Measurements from ENCODE around the gene PICK1. TPM values are rescaled to one million over a fixed set of nuclear protein-coding genes. Genes with fewer than 3 reads are reported as not detected.

Gene PICK1
- total RNA-seq, 1 experiment from 2014 or later: 21.3 TPM

DNA sequence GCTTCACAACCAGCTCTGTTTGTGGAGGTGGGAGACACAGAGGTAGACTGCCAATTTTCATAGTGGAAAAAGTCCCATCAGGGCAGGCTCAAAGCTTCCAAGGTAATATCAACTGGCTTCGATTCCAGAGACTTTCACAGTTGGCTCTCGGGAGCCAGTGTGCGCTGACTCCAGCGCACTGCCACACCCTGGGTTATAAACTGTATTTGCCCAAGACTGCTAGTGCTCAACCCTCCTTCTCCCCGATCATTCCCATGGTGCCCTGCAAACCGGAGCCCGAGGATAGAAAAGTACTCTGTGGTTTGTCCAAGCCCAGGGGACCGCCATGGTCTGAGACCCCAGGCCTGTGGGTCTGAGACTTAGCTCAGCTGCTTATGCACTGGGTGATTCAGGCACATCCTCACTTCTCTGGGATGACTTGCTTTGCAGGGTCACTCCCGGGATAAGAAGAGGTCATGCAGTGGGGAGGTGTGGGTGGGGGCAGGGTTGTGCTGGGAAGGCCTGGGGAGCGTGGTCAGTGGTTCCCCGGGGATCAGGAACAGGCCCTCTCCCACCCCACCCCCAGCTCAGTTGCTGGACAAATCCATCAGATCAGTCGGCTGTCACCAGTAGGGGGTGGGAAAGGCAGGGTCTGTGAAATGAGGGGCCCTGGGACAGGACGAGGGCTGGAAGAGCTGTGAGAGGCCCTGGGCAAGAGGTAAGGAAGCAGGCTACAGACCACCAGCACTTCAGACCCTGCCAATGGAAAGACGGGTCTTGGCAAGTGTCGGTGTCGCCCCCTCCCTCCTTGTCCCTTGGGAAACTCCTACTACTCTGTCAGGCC lies 26.7 kb upstream of the PICK1 start:
- TF ChIP-seq, protein P1, sequence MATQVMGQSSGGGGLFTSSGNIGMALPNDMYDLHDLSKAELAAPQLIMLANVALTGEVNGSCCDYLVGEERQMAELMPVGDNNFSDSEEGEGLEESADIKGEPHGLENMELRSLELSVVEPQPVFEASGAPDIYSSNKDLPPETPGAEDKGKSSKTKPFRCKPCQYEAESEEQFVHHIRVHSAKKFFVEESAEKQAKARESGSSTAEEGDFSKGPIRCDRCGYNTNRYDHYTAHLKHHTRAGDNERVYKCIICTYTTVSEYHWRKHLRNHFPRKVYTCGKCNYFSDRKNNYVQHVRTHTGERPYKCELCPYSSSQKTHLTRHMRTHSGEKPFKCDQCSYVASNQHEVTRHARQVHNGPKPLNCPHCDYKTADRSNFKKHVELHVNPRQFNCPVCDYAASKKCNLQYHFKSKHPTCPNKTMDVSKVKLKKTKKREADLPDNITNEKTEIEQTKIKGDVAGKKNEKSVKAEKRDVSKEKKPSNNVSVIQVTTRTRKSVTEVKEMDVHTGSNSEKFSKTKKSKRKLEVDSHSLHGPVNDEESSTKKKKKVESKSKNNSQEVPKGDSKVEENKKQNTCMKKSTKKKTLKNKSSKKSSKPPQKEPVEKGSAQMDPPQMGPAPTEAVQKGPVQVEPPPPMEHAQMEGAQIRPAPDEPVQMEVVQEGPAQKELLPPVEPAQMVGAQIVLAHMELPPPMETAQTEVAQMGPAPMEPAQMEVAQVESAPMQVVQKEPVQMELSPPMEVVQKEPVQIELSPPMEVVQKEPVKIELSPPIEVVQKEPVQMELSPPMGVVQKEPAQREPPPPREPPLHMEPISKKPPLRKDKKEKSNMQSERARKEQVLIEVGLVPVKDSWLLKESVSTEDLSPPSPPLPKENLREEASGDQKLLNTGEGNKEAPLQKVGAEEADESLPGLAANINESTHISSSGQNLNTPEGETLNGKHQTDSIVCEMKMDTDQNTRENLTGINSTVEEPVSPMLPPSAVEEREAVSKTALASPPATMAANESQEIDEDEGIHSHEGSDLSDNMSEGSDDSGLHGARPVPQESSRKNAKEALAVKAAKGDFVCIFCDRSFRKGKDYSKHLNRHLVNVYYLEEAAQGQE (IDR thresholded peaks at IDR 0.05; ENCODE audit: insufficient read depth in 1 of 2, low read depth in 2 of 2, low read length in 1 of 2): no peak
- TF ChIP-seq, protein P2, sequence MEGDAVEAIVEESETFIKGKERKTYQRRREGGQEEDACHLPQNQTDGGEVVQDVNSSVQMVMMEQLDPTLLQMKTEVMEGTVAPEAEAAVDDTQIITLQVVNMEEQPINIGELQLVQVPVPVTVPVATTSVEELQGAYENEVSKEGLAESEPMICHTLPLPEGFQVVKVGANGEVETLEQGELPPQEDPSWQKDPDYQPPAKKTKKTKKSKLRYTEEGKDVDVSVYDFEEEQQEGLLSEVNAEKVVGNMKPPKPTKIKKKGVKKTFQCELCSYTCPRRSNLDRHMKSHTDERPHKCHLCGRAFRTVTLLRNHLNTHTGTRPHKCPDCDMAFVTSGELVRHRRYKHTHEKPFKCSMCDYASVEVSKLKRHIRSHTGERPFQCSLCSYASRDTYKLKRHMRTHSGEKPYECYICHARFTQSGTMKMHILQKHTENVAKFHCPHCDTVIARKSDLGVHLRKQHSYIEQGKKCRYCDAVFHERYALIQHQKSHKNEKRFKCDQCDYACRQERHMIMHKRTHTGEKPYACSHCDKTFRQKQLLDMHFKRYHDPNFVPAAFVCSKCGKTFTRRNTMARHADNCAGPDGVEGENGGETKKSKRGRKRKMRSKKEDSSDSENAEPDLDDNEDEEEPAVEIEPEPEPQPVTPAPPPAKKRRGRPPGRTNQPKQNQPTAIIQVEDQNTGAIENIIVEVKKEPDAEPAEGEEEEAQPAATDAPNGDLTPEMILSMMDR (IDR thresholded peaks at IDR 0.05): no peak
- no peak for TF ChIP-seq SIN3A (IDR thresholded peaks at IDR 0.05; ENCODE audit: borderline replicate concordance, insufficient read depth, low read depth, low read length)
- TF ChIP-seq POLR2AphosphoS5 (IDR thresholded peaks at IDR 0.05; ENCODE audit: low read depth, low read length): no peak
- TF ChIP-seq TCF7L2 (IDR thresholded peaks at IDR 0.05; ENCODE audit: low read depth, low read length): no peak
- ChIA-PET POLR2A (interaction anchor here (0.5 kb wide), 1 partner anchor 26 kb away, joined by 3 read pairs; no protein-coding TSS in a partner anchor), CTCF (no interaction called here)
- ATAC-seq (no peak), DNase-seq (ENCODE audit: low read depth, low spot score) (no peak)
- Histone ChIP-seq H3K9me3 (ENCODE audit: control insufficient read depth, insufficient read depth, low read depth, low read length) (no peaks in the 10 kb centered on the region), H3K27ac (ENCODE audit: low read length) (no peak overlapping the region), H3K4me1 (ENCODE audit: control insufficient read depth, insufficient read depth, low read length) (peaks cover 13% of the 10 kb centered on the region), H3K27me3 (ENCODE audit: control insufficient read depth, insufficient read depth, low read length) (no peaks in the 10 kb centered on the region), H3K36me3 (ENCODE audit: control insufficient read depth, insufficient read depth, low read length) (no peaks in the 10 kb centered on the region), H3K4me3 (ENCODE audit: low read depth in 2 of 2, low read length in 2 of 2) (no peak overlapping the region)
- BruUV-seq (replicated peaks): no TSS peak
- intact Hi-C loops (cut with micrococcal nuclease; ENCODE audit: unreplicated experiment): no loop called here
- in situ Hi-C loops (cut with HindIII; ENCODE audit: low pct_unique_long_range_greater_than_20kb, low sequenced_read_pairs): no loop called here

DNA sequence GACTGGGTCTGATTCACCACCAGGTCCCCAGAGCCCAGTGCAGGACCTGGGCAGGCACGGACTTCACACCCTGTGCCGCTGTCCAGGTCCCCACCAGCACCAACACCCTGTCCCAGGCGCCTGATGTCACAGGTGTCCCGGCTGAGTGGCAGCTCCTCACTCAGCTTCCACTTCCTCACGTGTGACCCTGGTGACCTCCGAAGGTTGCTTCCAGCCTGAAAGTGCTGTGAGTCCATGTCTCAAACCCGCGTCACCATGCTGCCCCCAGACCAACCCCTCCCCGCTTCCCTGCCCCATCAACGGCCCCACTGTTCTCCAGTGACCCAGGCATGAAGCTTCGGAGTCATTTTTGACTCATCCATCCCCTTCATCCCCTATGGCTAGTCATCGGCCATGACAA lies 25.7 kb upstream of the PICK1 start:
- BruUV-seq (replicated peaks): no TSS peak
- ChIA-PET CTCF (no interaction called here), POLR2A (no interaction called here)
- ATAC-seq: no peak
- intact Hi-C loops (cut with micrococcal nuclease; ENCODE audit: unreplicated experiment) (no loop called here), in situ Hi-C loops (cut with HindIII; ENCODE audit: low pct_unique_long_range_greater_than_20kb, low sequenced_read_pairs) (no loop called here)
- no peak for DNase-seq (ENCODE audit: low read depth, low spot score)
- TF ChIP-seq, protein P1 (IDR thresholded peaks at IDR 0.05; ENCODE audit: insufficient read depth in 1 of 2, low read depth in 2 of 2, low read length in 1 of 2): no peak
- TF ChIP-seq SIN3A (IDR thresholded peaks at IDR 0.05; ENCODE audit: borderline replicate concordance, insufficient read depth, low read depth, low read length) (no peak), TCF7L2 (IDR thresholded peaks at IDR 0.05; ENCODE audit: low read depth, low read length) (no peak), POLR2AphosphoS5 (IDR thresholded peaks at IDR 0.05; ENCODE audit: low read depth, low read length) (no peak)
- TF ChIP-seq, protein P2 (IDR thresholded peaks at IDR 0.05): no peak
- Histone ChIP-seq H3K27ac (ENCODE audit: low read length) (no peak overlapping the region), H3K4me3 (ENCODE audit: low read depth in 2 of 2, low read length in 2 of 2) (no peak overlapping the region), H3K27me3 (ENCODE audit: control insufficient read depth, insufficient read depth, low read length) (no peaks in the 10 kb centered on the region), H3K9me3 (ENCODE audit: control insufficient read depth, insufficient read depth, low read depth, low read length) (no peaks in the 10 kb centered on the region), H3K4me1 (ENCODE audit: control insufficient read depth, insufficient read depth, low read length) (peaks cover 13% of the 10 kb centered on the region), H3K36me3 (ENCODE audit: control insufficient read depth, insufficient read depth, low read length) (no peaks in the 10 kb centered on the region)
